Ishikawa (cell line): ENCODE measurements around the gene CCT5.

Experiments used
- CEBPB ChIP-seq: IDR thresholded peaks from 2 replicates; pipeline ENCODE4 v1.6.1; 2012
- EGR1 ChIP-seq: IDR thresholded peaks from 2 replicates; pipeline ENCODE4 v1.6.1; 2012
- NFIC ChIP-seq: IDR thresholded peaks from 2 replicates; pipeline ENCODE4 v1.6.1; 2012
- TAF1 ChIP-seq: IDR thresholded peaks from 2 replicates; pipeline ENCODE4 v1.6.1; 2012; ENCODE audit warnings: low read depth, mild to moderate bottlenecking
- ZBTB7A ChIP-seq: IDR thresholded peaks from 2 replicates; pipeline ENCODE4 v1.6.1; 2012; ENCODE audit warnings: low read depth
- TF ChIP-seq, protein P1 (sequence below): IDR thresholded peaks from 2 replicates; pipeline ENCODE4 v1.6.1; 2012; ENCODE audit warnings: low read depth, mild to moderate bottlenecking

- TF ChIP-seq TAF1, result no peak
- TF ChIP-seq, protein P1, sequence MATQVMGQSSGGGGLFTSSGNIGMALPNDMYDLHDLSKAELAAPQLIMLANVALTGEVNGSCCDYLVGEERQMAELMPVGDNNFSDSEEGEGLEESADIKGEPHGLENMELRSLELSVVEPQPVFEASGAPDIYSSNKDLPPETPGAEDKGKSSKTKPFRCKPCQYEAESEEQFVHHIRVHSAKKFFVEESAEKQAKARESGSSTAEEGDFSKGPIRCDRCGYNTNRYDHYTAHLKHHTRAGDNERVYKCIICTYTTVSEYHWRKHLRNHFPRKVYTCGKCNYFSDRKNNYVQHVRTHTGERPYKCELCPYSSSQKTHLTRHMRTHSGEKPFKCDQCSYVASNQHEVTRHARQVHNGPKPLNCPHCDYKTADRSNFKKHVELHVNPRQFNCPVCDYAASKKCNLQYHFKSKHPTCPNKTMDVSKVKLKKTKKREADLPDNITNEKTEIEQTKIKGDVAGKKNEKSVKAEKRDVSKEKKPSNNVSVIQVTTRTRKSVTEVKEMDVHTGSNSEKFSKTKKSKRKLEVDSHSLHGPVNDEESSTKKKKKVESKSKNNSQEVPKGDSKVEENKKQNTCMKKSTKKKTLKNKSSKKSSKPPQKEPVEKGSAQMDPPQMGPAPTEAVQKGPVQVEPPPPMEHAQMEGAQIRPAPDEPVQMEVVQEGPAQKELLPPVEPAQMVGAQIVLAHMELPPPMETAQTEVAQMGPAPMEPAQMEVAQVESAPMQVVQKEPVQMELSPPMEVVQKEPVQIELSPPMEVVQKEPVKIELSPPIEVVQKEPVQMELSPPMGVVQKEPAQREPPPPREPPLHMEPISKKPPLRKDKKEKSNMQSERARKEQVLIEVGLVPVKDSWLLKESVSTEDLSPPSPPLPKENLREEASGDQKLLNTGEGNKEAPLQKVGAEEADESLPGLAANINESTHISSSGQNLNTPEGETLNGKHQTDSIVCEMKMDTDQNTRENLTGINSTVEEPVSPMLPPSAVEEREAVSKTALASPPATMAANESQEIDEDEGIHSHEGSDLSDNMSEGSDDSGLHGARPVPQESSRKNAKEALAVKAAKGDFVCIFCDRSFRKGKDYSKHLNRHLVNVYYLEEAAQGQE, result no peak
- no peak for TF ChIP-seq NFIC
- no peak for TF ChIP-seq ZBTB7A
- no peak for TF ChIP-seq EGR1
- no peak for TF ChIP-seq CEBPB
Observed at GRCh38 chr5:10290438-10290837, 40.4 kb downstream of the CCT5 start.
